HCT116 (cell line): Measurements from ENCODE around the gene KRTAP16-1. TPM values are rescaled to one million over a fixed set of nuclear protein-coding genes. Genes with fewer than 3 reads are reported as not detected.

ENCODE experiments used
- ATAC-seq: fragments of 200-7000 bp; cut with Tn5 transposase; 2 replicates; pipeline ENCODE4 v1.9.1; 2020; ENCODE audit warnings: mild to moderate bottlenecking, moderate library complexity
- BruUV-seq: library from RNA; stranded (reverse); fragments of 400-500 nt; replicated peaks from 2 replicates; lab custom pipeline; 2021; lab: Mats Ljungman, UMichigan
- CTCF ChIA-PET: fragments of 300-600 bp; sonication (Branson Sonifier 250); formaldehyde crosslinking; loops from one replicate; lab custom pipeline; 2021; ENCODE audit warnings: antibody characterized with exemption; lab: Charles Lee
- POLR2A ChIA-PET: fragments of 300-600, 350-600 bp; sonication (Branson Sonifier 250); formaldehyde crosslinking; loops from one replicate; lab custom pipeline; 2021; ENCODE audit warnings: antibody characterized with exemption; lab: Charles Lee
- RAD21 ChIA-PET, 2 experiments: fragments of 300-600 bp; sonication (Branson Sonifier 250); formaldehyde crosslinking; loops; one replicate each; lab custom pipeline; 2023; ENCODE audit warnings: low total read pairs in 2 of 2; ENCODE audit not compliant: uncharacterized antibody in 2 of 2, unreplicated experiment in 2 of 2, low non-redundant PET in 1 of 2; lab: Charles Lee
- DNase-seq: peaks from one replicate; pipeline ENCODE4 v3.0.0-alpha.2; 2010; ENCODE audit warnings: low read depth, low spot score
- H2AFZ ChIP-seq: fragments of 200-600 bp; shearing (Covaris generic), sonication (generic); 2 replicates; pipeline ENCODE4 v1.6.1; 2017; ENCODE audit warnings: low read depth, mixed run types, mixed read lengths, antibody characterized with exemption, low read length; ENCODE audit not compliant: poor library complexity, severe bottlenecking
- H3K27ac ChIP-seq: 2 replicates; pipeline ENCODE4 v1.5.1; 2012; ENCODE audit warnings: low read depth, low read length
- H3K27me3 ChIP-seq: fragments of 200-600 bp; sonication (generic); 2 replicates; pipeline ENCODE4 v1.6.1; 2016; ENCODE audit warnings: mixed run types, low read length, mixed read lengths; ENCODE audit not compliant: insufficient read depth
- H3K36me3 ChIP-seq, 2 experiments: fragments of 200-500 bp in 1 of 2; fragments of 200-600 bp in 1 of 2; sonication (Bioruptor generic) in 1 of 2; sonication (generic) in 1 of 2; 2 replicates each; pipeline versions ENCODE4 v1.5.1 to v1.6.1; 2014 to 2016; ENCODE audit warnings: low read length in 2 of 2, inconsistent platforms in 1 of 2, mixed read lengths in 1 of 2, mixed run types in 1 of 2; ENCODE audit not compliant: insufficient read depth in 2 of 2, control insufficient read depth in 1 of 2
- H3K4me1 ChIP-seq, 2 experiments: fragments of 200-600 bp in 1 of 2; sonication (generic) in 1 of 2; 2 replicates each; pipeline versions ENCODE4 v1.5.1 to v1.6.1; 2012 to 2017; ENCODE audit warnings: low read length in 2 of 2, inconsistent platforms in 1 of 2, mild to moderate bottlenecking in 1 of 2, mixed read lengths in 1 of 2, mixed run types in 1 of 2, moderate library complexity in 1 of 2; ENCODE audit not compliant: insufficient read depth in 2 of 2, control insufficient read depth in 1 of 2
- H3K4me2 ChIP-seq: fragments of 200-600 bp; sonication (generic); 2 replicates; pipeline ENCODE4 v1.6.1; 2017; ENCODE audit warnings: mixed run types, low read length, mixed read lengths
- H3K4me3 ChIP-seq, 2 experiments: fragments of 200-600 bp in 1 of 2; sonication (generic) in 1 of 2; replicated peaks in 1 of 2; 2 replicates each; pipeline ENCODE4 v1.5.1; 2011 to 2016; ENCODE audit warnings: low read length in 2 of 2, control low read depth in 1 of 2, low read depth in 1 of 2, mild to moderate bottlenecking in 1 of 2, mixed read lengths in 1 of 2, mixed run types in 1 of 2
- H3K79me2 ChIP-seq: fragments of 200-600 bp; sonication (generic); 2 replicates; pipeline ENCODE4 v1.6.1; 2017; ENCODE audit warnings: mild to moderate bottlenecking, mixed run types, low read length, moderate library complexity, mixed read lengths; ENCODE audit not compliant: insufficient read depth
- H3K9ac ChIP-seq: fragments of 200-600 bp; sonication (generic); 2 replicates; pipeline ENCODE4 v1.6.1; 2016; ENCODE audit warnings: low read length, mixed read lengths
- H3K9me2 ChIP-seq: fragments of 200-600 bp; sonication (generic), shearing (Covaris generic); 2 replicates; pipeline ENCODE4 v1.6.1; 2017; ENCODE audit warnings: mixed run types, mild to moderate bottlenecking, moderate library complexity; ENCODE audit not compliant: insufficient read depth
- H3K9me3 ChIP-seq, 2 experiments: fragments of 200-500 bp in 1 of 2; fragments of 200-600 bp in 1 of 2; sonication (Bioruptor generic) in 1 of 2; sonication (generic) in 1 of 2; 2 replicates each; pipeline ENCODE4 v1.6.1; 2014 to 2017; ENCODE audit warnings: low read length in 2 of 2, mixed read lengths in 2 of 2, inconsistent platforms in 1 of 2, low read depth in 1 of 2, mild to moderate bottlenecking in 1 of 2, mixed run types in 1 of 2, moderate library complexity in 1 of 2; ENCODE audit not compliant: control insufficient read depth in 1 of 2, insufficient read depth in 1 of 2
- H4K20me1 ChIP-seq: fragments of 200-600 bp; sonication (generic), shearing (Covaris generic); 2 replicates; pipeline ENCODE4 v1.6.1; 2017; ENCODE audit warnings: mixed run types, mild to moderate bottlenecking, moderate library complexity; ENCODE audit not compliant: insufficient read depth
- CBX3 ChIP-seq: IDR thresholded peaks from 2 replicates; pipeline ENCODE4 v1.6.1; 2012; ENCODE audit warnings: low read depth
- CEBPB ChIP-seq: IDR thresholded peaks from 2 replicates; pipeline ENCODE4 v1.6.1; 2012; ENCODE audit warnings: low read depth
- ELF1 ChIP-seq: IDR thresholded peaks from 2 replicates; pipeline ENCODE4 v1.6.1; 2012; ENCODE audit warnings: low read depth, borderline replicate concordance
- EZH2phosphoT487 ChIP-seq: fragments of 200-600 bp; IDR thresholded peaks from 2 replicates; pipeline ENCODE4 v1.6.1; 2018; ENCODE audit warnings: antibody characterized with exemption, borderline replicate concordance
- FOSL1 ChIP-seq: IDR thresholded peaks from 2 replicates; pipeline ENCODE4 v1.6.1; 2012; ENCODE audit warnings: low read depth
- JUND ChIP-seq: IDR thresholded peaks from 2 replicates; pipeline ENCODE4 v1.6.1; 2012
- POLR2A ChIP-seq: IDR thresholded peaks from 2 replicates; pipeline ENCODE4 v1.7.0; 2011; ENCODE audit warnings: borderline replicate concordance; ENCODE audit not compliant: insufficient read depth, insufficient read length; ENCODE audit errors: extremely low read depth
- POLR2AphosphoS5 ChIP-seq: IDR thresholded peaks from 2 replicates; pipeline ENCODE4 v1.6.1; 2011; ENCODE audit warnings: mild to moderate bottlenecking, low read depth, low read length, moderate library complexity
- RAD21 ChIP-seq: IDR thresholded peaks from 2 replicates; pipeline ENCODE4 v1.6.1; 2012; ENCODE audit warnings: low read depth, mild to moderate bottlenecking
- SIN3A ChIP-seq: IDR thresholded peaks from 2 replicates; pipeline ENCODE4 v1.6.1; 2012; ENCODE audit warnings: low read depth
- SP1 ChIP-seq: IDR thresholded peaks from 2 replicates; pipeline ENCODE4 v1.6.1; 2012; ENCODE audit warnings: low read depth
- SRF ChIP-seq: IDR thresholded peaks from 2 replicates; pipeline ENCODE4 v1.6.1; 2012; ENCODE audit warnings: low read depth
- TCF7L2 ChIP-seq: IDR thresholded peaks from 2 replicates; pipeline ENCODE4 v1.7.0; 2011; ENCODE audit warnings: borderline replicate concordance, inconsistent platforms; ENCODE audit not compliant: insufficient read depth, insufficient read length; ENCODE audit errors: extremely low read depth
- YY1 ChIP-seq: IDR thresholded peaks from 2 replicates; pipeline ENCODE4 v1.6.1; 2011; ENCODE audit warnings: low read length, low read depth, moderate library complexity, mild to moderate bottlenecking; ENCODE audit not compliant: insufficient replicate concordance; ENCODE audit errors: extremely low read depth
- ZFX ChIP-seq: fragments of 450-650 bp; IDR thresholded peaks from 2 replicates; pipeline ENCODE4 v1.6.1; 2017
- ZNF274 ChIP-seq: fragments of 200-500 bp; sonication (Bioruptor generic); IDR thresholded peaks from 2 replicates; pipeline ENCODE4 v1.6.1; 2014; ENCODE audit warnings: mild to moderate bottlenecking, low read depth, low read length, inconsistent platforms
- intact Hi-C: fragments of 100-400 bp; cut with micrococcal nuclease; formaldehyde crosslinking; loops from 2 replicates; pipeline ENCODE4 v1.10.0; 2022
- total RNA-seq: library from RNA; stranded (reverse); gene quantifications from one replicate; pipeline ENCODE4 v1.2.1, GENCODE V29; 2021; ENCODE audit not compliant: unreplicated experiment
- TF ChIP-seq, protein P1 (sequence below): IDR thresholded peaks from 2 replicates; pipeline ENCODE4 v1.6.1; 2012; ENCODE audit warnings: low read depth
- TF ChIP-seq, protein P2 (sequence below), 3 experiments: fragments of 200-600 bp in 1 of 3; sonication (generic) in 1 of 3; IDR thresholded peaks in 2 of 3; conservative IDR thresholded peaks in 1 of 3; 2 replicates each; pipeline ENCODE4 v1.5.1; 2012 to 2017; ENCODE audit warnings: low read depth in 2 of 3, low read length in 2 of 3, antibody characterized with exemption in 1 of 3, borderline replicate concordance in 1 of 3, control low read depth in 1 of 3, mild to moderate bottlenecking in 1 of 3, mixed read lengths in 1 of 3, mixed run types in 1 of 3, moderate library complexity in 1 of 3; ENCODE audit not compliant: insufficient read depth in 1 of 3
- TF ChIP-seq, protein P3 (sequence below): IDR thresholded peaks from 2 replicates; pipeline ENCODE4 v1.6.1; 2011; ENCODE audit warnings: mild to moderate bottlenecking, low read length, moderate library complexity; ENCODE audit not compliant: insufficient replicate concordance; ENCODE audit errors: extremely low read depth
- TF ChIP-seq, protein P4 (sequence below): IDR thresholded peaks from 2 replicates; pipeline ENCODE4 v1.6.1; 2012

Gene KRTAP16-1
- total RNA-seq, 1 experiment from 2014 or later: not detected

DNA sequence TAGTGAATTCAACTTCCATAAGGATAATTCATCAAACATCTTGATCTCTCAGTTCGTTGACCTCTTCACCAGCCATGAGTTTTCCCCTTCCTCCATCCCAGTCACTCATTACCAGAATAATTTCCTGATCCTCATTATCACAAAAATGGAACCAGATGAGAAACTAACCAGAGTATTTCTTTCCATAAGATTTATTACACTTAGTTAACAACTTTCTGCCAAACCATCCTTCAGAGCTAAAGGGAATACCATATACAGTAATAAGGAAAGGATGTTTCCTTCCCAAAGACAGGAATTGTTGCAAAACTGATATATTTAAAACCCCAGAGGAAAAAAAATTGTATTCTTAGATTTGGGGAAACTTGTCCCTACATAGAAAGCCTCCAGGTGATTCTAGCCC, 15.1 kb downstream of the KRTAP16-1 start:
- ChIA-PET RAD21 (no interaction called here), CTCF (no interaction called here)
- no peak overlapping the region for H2AFZ ChIP-seq

More for the DNA sequence above, 15.1 kb downstream of the KRTAP16-1 start:
- no peak overlapping the region for H3K27ac ChIP-seq
- no peak for DNase-seq
- no peaks in the 10 kb centered on the region for H3K9me3 ChIP-seq
- H3K27me3 ChIP-seq: no peaks in the 10 kb centered on the region
- no peak for TF ChIP-seq RAD21
- TF ChIP-seq, protein P1, sequence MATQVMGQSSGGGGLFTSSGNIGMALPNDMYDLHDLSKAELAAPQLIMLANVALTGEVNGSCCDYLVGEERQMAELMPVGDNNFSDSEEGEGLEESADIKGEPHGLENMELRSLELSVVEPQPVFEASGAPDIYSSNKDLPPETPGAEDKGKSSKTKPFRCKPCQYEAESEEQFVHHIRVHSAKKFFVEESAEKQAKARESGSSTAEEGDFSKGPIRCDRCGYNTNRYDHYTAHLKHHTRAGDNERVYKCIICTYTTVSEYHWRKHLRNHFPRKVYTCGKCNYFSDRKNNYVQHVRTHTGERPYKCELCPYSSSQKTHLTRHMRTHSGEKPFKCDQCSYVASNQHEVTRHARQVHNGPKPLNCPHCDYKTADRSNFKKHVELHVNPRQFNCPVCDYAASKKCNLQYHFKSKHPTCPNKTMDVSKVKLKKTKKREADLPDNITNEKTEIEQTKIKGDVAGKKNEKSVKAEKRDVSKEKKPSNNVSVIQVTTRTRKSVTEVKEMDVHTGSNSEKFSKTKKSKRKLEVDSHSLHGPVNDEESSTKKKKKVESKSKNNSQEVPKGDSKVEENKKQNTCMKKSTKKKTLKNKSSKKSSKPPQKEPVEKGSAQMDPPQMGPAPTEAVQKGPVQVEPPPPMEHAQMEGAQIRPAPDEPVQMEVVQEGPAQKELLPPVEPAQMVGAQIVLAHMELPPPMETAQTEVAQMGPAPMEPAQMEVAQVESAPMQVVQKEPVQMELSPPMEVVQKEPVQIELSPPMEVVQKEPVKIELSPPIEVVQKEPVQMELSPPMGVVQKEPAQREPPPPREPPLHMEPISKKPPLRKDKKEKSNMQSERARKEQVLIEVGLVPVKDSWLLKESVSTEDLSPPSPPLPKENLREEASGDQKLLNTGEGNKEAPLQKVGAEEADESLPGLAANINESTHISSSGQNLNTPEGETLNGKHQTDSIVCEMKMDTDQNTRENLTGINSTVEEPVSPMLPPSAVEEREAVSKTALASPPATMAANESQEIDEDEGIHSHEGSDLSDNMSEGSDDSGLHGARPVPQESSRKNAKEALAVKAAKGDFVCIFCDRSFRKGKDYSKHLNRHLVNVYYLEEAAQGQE: no peak
- TF ChIP-seq, protein P2, sequence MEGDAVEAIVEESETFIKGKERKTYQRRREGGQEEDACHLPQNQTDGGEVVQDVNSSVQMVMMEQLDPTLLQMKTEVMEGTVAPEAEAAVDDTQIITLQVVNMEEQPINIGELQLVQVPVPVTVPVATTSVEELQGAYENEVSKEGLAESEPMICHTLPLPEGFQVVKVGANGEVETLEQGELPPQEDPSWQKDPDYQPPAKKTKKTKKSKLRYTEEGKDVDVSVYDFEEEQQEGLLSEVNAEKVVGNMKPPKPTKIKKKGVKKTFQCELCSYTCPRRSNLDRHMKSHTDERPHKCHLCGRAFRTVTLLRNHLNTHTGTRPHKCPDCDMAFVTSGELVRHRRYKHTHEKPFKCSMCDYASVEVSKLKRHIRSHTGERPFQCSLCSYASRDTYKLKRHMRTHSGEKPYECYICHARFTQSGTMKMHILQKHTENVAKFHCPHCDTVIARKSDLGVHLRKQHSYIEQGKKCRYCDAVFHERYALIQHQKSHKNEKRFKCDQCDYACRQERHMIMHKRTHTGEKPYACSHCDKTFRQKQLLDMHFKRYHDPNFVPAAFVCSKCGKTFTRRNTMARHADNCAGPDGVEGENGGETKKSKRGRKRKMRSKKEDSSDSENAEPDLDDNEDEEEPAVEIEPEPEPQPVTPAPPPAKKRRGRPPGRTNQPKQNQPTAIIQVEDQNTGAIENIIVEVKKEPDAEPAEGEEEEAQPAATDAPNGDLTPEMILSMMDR (IDR thresholded peaks at IDR 0.05 in 2 of 3, conservative IDR thresholded peaks at IDR 0.05 in 1 of 3; ENCODE audit: borderline replicate concordance in 1 of 3, insufficient read depth in 1 of 3, low read depth in 2 of 3, low read length in 2 of 3): no peak
- TF ChIP-seq EZH2phosphoT487: no peak
- no peak for TF ChIP-seq ZNF274
- no peak for TF ChIP-seq FOSL1
- TF ChIP-seq SIN3A: no peak
- TF ChIP-seq POLR2A: no peak
- no peak for TF ChIP-seq SRF
- TF ChIP-seq POLR2AphosphoS5: no peak
- TF ChIP-seq ELF1: no peak
- no peak for TF ChIP-seq CBX3
- TF ChIP-seq TCF7L2: no peak
- TF ChIP-seq, protein P3, sequence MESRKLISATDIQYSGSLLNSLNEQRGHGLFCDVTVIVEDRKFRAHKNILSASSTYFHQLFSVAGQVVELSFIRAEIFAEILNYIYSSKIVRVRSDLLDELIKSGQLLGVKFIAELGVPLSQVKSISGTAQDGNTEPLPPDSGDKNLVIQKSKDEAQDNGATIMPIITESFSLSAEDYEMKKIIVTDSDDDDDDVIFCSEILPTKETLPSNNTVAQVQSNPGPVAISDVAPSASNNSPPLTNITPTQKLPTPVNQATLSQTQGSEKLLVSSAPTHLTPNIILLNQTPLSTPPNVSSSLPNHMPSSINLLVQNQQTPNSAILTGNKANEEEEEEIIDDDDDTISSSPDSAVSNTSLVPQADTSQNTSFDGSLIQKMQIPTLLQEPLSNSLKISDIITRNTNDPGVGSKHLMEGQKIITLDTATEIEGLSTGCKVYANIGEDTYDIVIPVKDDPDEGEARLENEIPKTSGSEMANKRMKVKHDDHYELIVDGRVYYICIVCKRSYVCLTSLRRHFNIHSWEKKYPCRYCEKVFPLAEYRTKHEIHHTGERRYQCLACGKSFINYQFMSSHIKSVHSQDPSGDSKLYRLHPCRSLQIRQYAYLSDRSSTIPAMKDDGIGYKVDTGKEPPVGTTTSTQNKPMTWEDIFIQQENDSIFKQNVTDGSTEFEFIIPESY: no peak
- TF ChIP-seq, protein P4, sequence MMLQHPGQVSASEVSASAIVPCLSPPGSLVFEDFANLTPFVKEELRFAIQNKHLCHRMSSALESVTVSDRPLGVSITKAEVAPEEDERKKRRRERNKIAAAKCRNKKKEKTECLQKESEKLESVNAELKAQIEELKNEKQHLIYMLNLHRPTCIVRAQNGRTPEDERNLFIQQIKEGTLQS: no peak
- TF ChIP-seq SP1: no peak
- no peak for TF ChIP-seq JUND
- no peak for TF ChIP-seq YY1
- no peak for TF ChIP-seq ZFX
- no peak for TF ChIP-seq CEBPB
- H3K9ac ChIP-seq: no peak overlapping the region
- intact Hi-C loops: no loop called here
- ATAC-seq: no peak
- no peaks in the 10 kb centered on the region for H3K36me3 ChIP-seq
- POLR2A ChIA-PET: no interaction called here
- no peak overlapping the region for H3K4me2 ChIP-seq
- no peaks in the 10 kb centered on the region for H3K9me2 ChIP-seq
- no peaks in the 10 kb centered on the region for H3K79me2 ChIP-seq
- BruUV-seq: no TSS peak
- H4K20me1 ChIP-seq: no peaks in the 10 kb centered on the region
- no peak overlapping the region for H3K4me3 ChIP-seq
- H3K4me1 ChIP-seq: no peaks in the 10 kb centered on the region
